Subcutaneous abdominal adipose tissue (tissue), 5 donors: Measurements from ENCODE around the gene MYL5.
"Not testable (repeated sequence)": the region's sequence is repeated elsewhere in the genome, so short reads cannot be mapped to it uniquely, and the experiment has no call there.

Experiments
- H3K27ac ChIP-seq: one replicate; pipeline ENCODE4 v1.7.0; 2013; ENCODE audit warnings: low read depth, mild to moderate bottlenecking, inconsistent platforms, low read length, moderate library complexity
- H3K27me3 ChIP-seq, 5 donors: one replicate each; pipeline ENCODE4 v1.7.0; 2013; ENCODE audit warnings: low read length in 5 of 5, inconsistent platforms in 1 of 5; ENCODE audit not compliant: control insufficient read depth in 5 of 5, insufficient read depth in 4 of 5
- H3K36me3 ChIP-seq, 5 donors: one replicate each; pipeline ENCODE4 v1.7.0; 2013; ENCODE audit warnings: low read length in 5 of 5; ENCODE audit not compliant: control insufficient read depth in 5 of 5, insufficient read depth in 5 of 5
- H3K4me1 ChIP-seq, 5 donors: one replicate each; pipeline ENCODE4 v1.7.0; 2013; ENCODE audit warnings: low read length in 5 of 5, mild to moderate bottlenecking in 3 of 5, moderate library complexity in 1 of 5; ENCODE audit not compliant: control insufficient read depth in 5 of 5, insufficient read depth in 5 of 5
- H3K4me3 ChIP-seq, 5 donors: one replicate each; pipeline ENCODE4 v1.7.0; 2013; ENCODE audit warnings: low read length in 5 of 5, low read depth in 1 of 5
- H3K9ac ChIP-seq, 5 donors: one replicate each; pipeline ENCODE4 v1.7.0; 2013; ENCODE audit warnings: low read length in 5 of 5, mild to moderate bottlenecking in 4 of 5, moderate library complexity in 3 of 5
- H3K9me3 ChIP-seq, 5 donors: one replicate each; pipeline ENCODE4 v1.7.0; 2013; ENCODE audit warnings: low read length in 5 of 5; ENCODE audit not compliant: control insufficient read depth in 5 of 5
- donor health status: healthy.
- donor health status: healthy.
- donor health status: healthy.
- donor health status: healthy.
- donor health status: healthy.

MYL5 gene

GRCh38 chr4:726235-726787, 52.0 kb downstream of the MYL5 start:
- H3K36me3 ChIP-seq: peaks cover 0 to 36% (median 22%) of the 10 kb centered on the region in 5 donors

GRCh38 chr4:726838-727237, 52.5 kb downstream of the MYL5 start:
- H3K4me1 ChIP-seq: peaks cover 0 to 14% (median 12%) of the 10 kb centered on the region in 5 donors
- peaks cover 0 to 36% (median 22%) of the 10 kb centered on the region in 5 donors for H3K36me3 ChIP-seq
- no peaks in the 10 kb centered on the region for H3K27me3 ChIP-seq
- peak overlapping the region in 1 of 5 donors; percentile 37 for H3K9ac ChIP-seq
- H3K9me3 ChIP-seq: no peaks in the 10 kb centered on the region
- H3K27ac ChIP-seq: no peak overlapping the region
- H3K4me3 ChIP-seq: no peak overlapping the region

More at GRCh38 chr4:726235-726787, 52.0 kb downstream of the MYL5 start:
- no peak overlapping the region for H3K27ac ChIP-seq
- peak overlapping the region in 1 of 5 donors; percentile 37 for H3K9ac ChIP-seq
- no peaks in the 10 kb centered on the region for H3K9me3 ChIP-seq
- H3K4me3 ChIP-seq: no peak overlapping the region
- no peaks in the 10 kb centered on the region for H3K27me3 ChIP-seq
- H3K4me1 ChIP-seq: peaks cover 0 to 20% (median 14%) of the 10 kb centered on the region in 5 donors

- H3K27ac ChIP-seq: no peak overlapping the region
- no peak overlapping the region for H3K9ac ChIP-seq
- peaks cover 0 to 34% (median 22%) of the 10 kb centered on the region in 5 donors for H3K36me3 ChIP-seq
- H3K4me1 ChIP-seq: peaks cover 0 to 14% (median 12%) of the 10 kb centered on the region in 5 donors
- H3K4me3 ChIP-seq: no peak overlapping the region
- H3K9me3 ChIP-seq: no peaks in the 10 kb centered on the region
- no peaks in the 10 kb centered on the region for H3K27me3 ChIP-seq
Observed at GRCh38 chr4:727576-727975, 53.2 kb downstream of the MYL5 start.

GRCh38 chr4:729336-730315, 55.3 kb downstream of the MYL5 start:
- Histone ChIP-seq H3K4me1 (peaks cover 0 to 14% (median 12%) of the 10 kb centered on the region in 5 donors), H3K27me3 (no peaks in the 10 kb centered on the region), H3K9ac (no peak overlapping the region), H3K36me3 (peaks cover 4 to 40% (median 33%) of the 10 kb centered on the region in 5 donors), H3K9me3 (no peaks in the 10 kb centered on the region), H3K4me3 (no peak overlapping the region), H3K27ac (no peak overlapping the region)

GRCh38 chr4:730511-730910, 56.2 kb downstream of the MYL5 start:
- Histone ChIP-seq H3K9me3 (no peaks in the 10 kb centered on the region), H3K9ac (no peak overlapping the region), H3K27ac (no peak overlapping the region), H3K4me1 (peaks cover 0 to 14% (median 12%) of the 10 kb centered on the region in 5 donors), H3K4me3 (no peak overlapping the region), H3K36me3 (peaks cover 4 to 49% (median 42%) of the 10 kb centered on the region in 5 donors), H3K27me3 (no peaks in the 10 kb centered on the region)

GRCh38 chr4:730946-731904, 56.9 kb downstream of the MYL5 start:
- not testable (repeated sequence) for H3K4me1 ChIP-seq, H3K9ac ChIP-seq, H3K9me3 ChIP-seq, H3K27ac ChIP-seq, H3K4me3 ChIP-seq, H3K27me3 ChIP-seq
- H3K36me3 ChIP-seq: peaks cover 4 to 54% (median 46%) of the 10 kb centered on the region in 5 donors
